Measurements from ENCODE around the gene DOLPP1.

Gene DOLPP1

DNA sequence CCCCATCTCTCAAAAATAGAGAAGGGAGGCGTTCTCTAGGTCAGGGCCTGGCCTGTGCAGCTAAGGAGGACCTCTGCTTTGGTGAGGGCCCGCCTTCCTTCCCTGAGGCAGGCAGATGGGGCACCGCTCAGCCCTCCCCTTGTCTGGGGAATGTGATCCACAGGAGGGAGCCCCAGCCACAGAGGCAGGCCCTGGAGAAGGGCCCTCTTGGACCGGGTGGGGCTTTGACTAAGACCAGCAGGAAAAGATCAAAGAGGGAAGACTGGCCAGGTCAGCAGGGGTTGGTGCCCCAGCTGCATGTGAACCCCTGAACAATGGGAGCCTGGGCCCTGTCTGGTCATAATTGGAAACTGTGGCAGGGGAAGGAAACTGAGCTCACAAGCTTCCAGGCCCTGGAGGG lies 52.2 kb downstream of the DOLPP1 start:
- TF ChIP-seq, protein P1, sequence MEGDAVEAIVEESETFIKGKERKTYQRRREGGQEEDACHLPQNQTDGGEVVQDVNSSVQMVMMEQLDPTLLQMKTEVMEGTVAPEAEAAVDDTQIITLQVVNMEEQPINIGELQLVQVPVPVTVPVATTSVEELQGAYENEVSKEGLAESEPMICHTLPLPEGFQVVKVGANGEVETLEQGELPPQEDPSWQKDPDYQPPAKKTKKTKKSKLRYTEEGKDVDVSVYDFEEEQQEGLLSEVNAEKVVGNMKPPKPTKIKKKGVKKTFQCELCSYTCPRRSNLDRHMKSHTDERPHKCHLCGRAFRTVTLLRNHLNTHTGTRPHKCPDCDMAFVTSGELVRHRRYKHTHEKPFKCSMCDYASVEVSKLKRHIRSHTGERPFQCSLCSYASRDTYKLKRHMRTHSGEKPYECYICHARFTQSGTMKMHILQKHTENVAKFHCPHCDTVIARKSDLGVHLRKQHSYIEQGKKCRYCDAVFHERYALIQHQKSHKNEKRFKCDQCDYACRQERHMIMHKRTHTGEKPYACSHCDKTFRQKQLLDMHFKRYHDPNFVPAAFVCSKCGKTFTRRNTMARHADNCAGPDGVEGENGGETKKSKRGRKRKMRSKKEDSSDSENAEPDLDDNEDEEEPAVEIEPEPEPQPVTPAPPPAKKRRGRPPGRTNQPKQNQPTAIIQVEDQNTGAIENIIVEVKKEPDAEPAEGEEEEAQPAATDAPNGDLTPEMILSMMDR (IDR thresholded peaks at IDR 0.05; ENCODE audit: insufficient read depth, low read depth, low read length, missing control alignments) = no peak
- no peak for DNase-seq (ENCODE audit: low read depth)
- no peak overlapping the region for H3K4me3 ChIP-seq (ENCODE audit: low read depth, low read length)

DNA sequence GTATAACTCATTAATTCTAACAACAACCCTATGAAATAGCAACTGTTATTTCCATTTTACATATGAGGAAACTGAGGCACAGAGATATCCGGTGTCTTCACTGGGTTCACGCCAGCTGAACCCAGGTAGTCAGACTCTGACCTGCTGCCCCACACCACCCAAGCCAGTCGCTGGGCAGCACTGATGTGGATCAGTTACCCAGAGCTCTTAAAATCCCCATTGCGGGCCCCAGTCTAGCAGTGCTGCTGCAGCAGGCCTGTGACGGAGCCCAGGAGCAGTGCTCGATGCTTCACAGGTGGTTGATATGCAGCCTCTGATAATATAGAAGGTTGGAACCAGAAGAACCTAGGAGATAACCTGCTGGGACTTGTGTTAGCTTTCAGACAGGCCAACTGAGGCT lies 54.6 kb downstream of the DOLPP1 start:
- no peak overlapping the region for H3K4me3 ChIP-seq (ENCODE audit: low read depth, low read length)
- no peak for DNase-seq (ENCODE audit: low read depth)
- TF ChIP-seq, protein P1 (IDR thresholded peaks at IDR 0.05; ENCODE audit: insufficient read depth, low read depth, low read length, missing control alignments) = no peak

DNA sequence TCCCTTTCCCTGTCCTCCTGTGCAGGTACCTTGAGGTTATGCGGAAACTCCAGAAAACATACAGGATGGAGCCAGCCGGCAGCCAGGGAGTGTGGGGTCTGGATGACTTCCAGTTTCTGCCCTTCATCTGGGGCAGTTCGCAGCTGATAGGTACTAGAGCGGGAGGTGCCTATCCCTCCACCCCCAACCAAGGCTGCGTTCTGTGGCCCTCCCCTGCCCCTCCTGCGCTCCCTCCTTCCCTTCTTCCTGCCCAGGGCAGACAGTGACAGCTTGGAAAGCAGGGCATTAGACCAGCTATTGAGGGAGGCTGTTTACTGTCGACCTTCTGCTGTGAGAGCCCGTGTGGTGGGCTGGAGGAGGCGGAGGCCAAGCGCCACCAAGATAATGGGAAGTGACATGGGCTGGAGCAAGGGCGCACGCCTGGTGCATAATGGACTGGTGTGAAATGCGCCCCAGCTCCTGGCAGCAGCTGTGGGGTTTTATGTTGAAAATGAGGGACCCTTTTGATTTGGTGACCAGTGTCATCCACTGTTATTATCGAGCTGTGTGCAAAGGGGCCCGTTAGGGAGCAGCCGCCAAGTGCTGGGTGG lies 55.6 kb downstream of the DOLPP1 start:
- TF ChIP-seq, protein P1 (IDR thresholded peaks at IDR 0.05; ENCODE audit: insufficient read depth, low read depth, low read length, missing control alignments) = no peak
- no peak overlapping the region for H3K4me3 ChIP-seq (ENCODE audit: low read depth, low read length)
- no peak for DNase-seq (ENCODE audit: low read depth)

DNA sequence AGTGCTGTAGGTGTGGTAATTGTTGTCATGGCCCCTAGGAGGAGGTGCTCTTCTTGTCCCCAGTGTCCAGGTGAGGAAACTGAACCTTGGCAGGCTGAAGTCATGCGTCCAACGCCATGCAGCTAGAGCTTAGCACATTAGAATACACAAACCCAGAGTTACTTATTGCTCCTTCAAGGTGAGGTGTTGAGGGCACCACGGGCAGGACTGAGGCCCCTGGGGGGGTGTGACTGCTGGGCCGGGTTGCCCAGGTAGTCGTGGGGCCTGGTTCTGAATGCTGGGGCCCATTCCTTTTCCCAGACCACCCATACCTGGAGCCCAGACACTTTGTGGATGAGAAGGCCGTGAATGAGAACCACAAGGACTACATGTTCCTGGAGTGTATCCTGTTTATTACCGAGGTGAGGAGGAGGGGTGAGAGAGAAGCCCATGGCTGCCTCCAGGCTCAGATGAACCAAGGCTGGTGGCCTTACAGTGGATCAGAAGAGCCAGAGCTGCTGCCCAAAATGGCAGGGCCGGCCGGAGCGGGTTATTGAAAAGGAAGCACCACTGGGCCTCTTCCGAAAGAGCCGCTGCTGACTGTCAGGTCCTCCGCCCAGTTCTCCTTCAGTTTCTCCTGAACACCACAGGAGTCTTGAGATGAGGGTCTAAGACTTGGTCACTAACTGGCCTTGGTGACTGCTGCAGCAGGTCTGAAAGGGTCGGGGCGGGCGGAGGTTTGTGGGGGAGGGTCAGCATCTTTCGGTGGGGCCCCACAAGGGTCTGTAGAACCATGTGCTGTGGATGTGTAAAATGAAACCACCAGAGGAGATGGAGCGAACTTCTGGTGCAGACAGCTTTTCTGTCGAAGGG lies 56.6 kb downstream of the DOLPP1 start:
- no peak overlapping the region for H3K4me3 ChIP-seq (ENCODE audit: low read depth, low read length)
- DNase-seq (ENCODE audit: low read depth) = no peak
- TF ChIP-seq, protein P1 (IDR thresholded peaks at IDR 0.05; ENCODE audit: insufficient read depth, low read depth, low read length, missing control alignments) = no peak

DNA sequence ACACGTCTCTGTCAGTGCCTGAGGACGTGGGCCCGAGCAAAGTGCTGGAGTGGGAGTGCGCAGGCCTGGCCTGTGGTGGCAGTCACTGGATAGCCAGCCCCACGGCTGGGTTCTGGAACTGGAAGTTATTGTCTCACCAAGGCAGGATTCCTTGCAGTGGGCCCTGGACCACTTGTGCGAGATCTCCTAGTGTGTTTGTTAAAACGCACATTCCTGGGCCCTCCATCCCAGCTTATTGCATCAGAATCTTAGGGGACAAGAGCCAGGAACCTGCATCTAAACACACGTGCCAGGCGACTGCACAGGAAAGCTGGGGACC lies 57.2 kb downstream of the DOLPP1 start:
- H3K4me3 ChIP-seq (ENCODE audit: low read depth, low read length) = no peak overlapping the region
- TF ChIP-seq, protein P1 (IDR thresholded peaks at IDR 0.05; ENCODE audit: insufficient read depth, low read depth, low read length, missing control alignments) = no peak
- no peak for DNase-seq (ENCODE audit: low read depth)

DNA sequence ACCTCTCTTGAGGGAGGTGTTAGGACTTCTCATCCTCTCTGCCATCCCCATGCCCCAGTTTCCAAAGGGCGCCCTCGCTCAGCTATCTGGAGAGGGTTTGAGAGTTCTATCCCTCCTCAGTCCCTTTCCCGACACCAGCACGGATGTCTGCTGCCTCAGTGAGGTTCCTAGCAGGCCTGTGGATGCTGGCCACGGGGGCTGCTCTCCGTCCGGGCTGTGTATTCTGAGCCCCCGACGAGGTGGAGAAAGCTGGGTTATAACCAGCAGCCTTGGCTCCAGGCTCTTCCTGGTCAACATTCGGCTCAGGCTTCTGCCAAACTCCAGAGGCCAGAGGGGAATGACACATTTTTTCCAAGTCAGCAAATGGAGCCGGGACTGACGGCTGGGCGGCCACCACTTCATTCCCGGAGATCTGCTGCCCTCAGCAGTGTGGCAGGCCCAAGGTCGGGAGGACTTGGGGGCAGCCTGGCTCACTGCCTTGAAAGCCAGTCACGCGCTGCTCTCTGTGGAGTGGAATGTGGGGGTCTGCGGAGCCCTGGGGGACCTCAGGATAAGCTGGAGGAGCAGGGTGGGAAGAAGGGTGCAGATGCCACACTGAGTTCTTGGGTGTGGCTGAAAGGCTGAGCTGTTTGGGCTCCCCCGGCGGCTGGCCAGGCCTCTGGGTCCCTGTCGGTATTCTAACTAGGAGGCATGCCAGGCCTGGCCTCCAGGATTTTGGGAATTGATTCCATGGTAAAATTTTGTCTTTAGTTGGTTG lies 57.7 kb downstream of the DOLPP1 start:
- no peak overlapping the region for H3K4me3 ChIP-seq (ENCODE audit: low read depth, low read length)
- TF ChIP-seq, protein P1 (IDR thresholded peaks at IDR 0.05; ENCODE audit: insufficient read depth, low read depth, low read length, missing control alignments) = no peak
- no peak for DNase-seq (ENCODE audit: low read depth)

Data from GM12865 (cell line).